OCI-LY7 (cell line): ENCODE data around the gene GREB1. TPM values are rescaled to one million over a fixed set of nuclear protein-coding genes. Genes with fewer than 3 reads are reported as not detected.

ENCODE experiments used
- BruUV-seq: library from RNA; stranded (reverse); fragments of 400-500 nt; replicated peaks from 2 replicates; lab custom pipeline; 2021; lab: Mats Ljungman, UMichigan
- CTCF ChIA-PET: fragments of 300-600 bp; sonication (Branson Sonifier 250); formaldehyde crosslinking; loops from one replicate; lab custom pipeline; 2022; ENCODE audit warnings: antibody characterized with exemption; ENCODE audit not compliant: unreplicated experiment; lab: Charles Lee
- POLR2A ChIA-PET: fragments of 300-600 bp; sonication (Branson Sonifier 250); formaldehyde crosslinking; loops from one replicate; lab custom pipeline; 2022; ENCODE audit warnings: antibody characterized with exemption; lab: Charles Lee
- DNase-seq: peaks from one replicate; pipeline ENCODE4 v3.0.0-alpha.2; 2015; ENCODE audit warnings: low spot score
- H2AFZ ChIP-seq: fragments of 200-600 bp; sonication (generic), shearing (Covaris generic); 2 replicates; pipeline ENCODE4 v1.6.1; 2014; ENCODE audit warnings: mild to moderate bottlenecking, antibody characterized with exemption, low read length, moderate library complexity
- H3K27ac ChIP-seq: fragments of 200-600 bp; sonication (generic); 2 replicates; pipeline ENCODE4 v1.5.1; 2014; ENCODE audit warnings: mixed run types, low read depth, mild to moderate bottlenecking, moderate library complexity, low read length, inconsistent platforms; ENCODE audit not compliant: poor library complexity, severe bottlenecking
- H3K36me3 ChIP-seq: fragments of 200-600 bp; sonication (generic); 2 replicates; pipeline ENCODE4 v1.6.1; 2014; ENCODE audit warnings: mild to moderate bottlenecking, antibody characterized with exemption, low read length, moderate library complexity, mixed read lengths; ENCODE audit not compliant: insufficient read depth
- H3K4me1 ChIP-seq: fragments of 200-600 bp; sonication (generic); 2 replicates; pipeline ENCODE4 v1.5.1; 2014; ENCODE audit warnings: mild to moderate bottlenecking, low read length; ENCODE audit not compliant: insufficient read depth, poor library complexity, severe bottlenecking
- H3K4me2 ChIP-seq: fragments of 200-600 bp; sonication (generic); 2 replicates; pipeline ENCODE4 v1.6.1; 2014; ENCODE audit warnings: mild to moderate bottlenecking, low read length
- H3K4me3 ChIP-seq: fragments of 200-600 bp; sonication (generic); 2 replicates; pipeline ENCODE4 v1.5.1; 2014; ENCODE audit warnings: mild to moderate bottlenecking, low read depth, low read length; ENCODE audit not compliant: poor library complexity, severe bottlenecking
- H3K79me2 ChIP-seq: fragments of 200-600 bp; sonication (generic); 2 replicates; pipeline ENCODE4 v1.6.1; 2016; ENCODE audit warnings: low read depth, mild to moderate bottlenecking, low read length, moderate library complexity, mixed read lengths; ENCODE audit not compliant: insufficient read depth
- H3K9me2 ChIP-seq: fragments of 200-600 bp; sonication (generic); 2 replicates; pipeline ENCODE4 v1.6.1; 2016; ENCODE audit warnings: mild to moderate bottlenecking, low read length, mixed read lengths; ENCODE audit not compliant: insufficient read depth
- H3K9me3 ChIP-seq: fragments of 200-600 bp; sonication (generic); 2 replicates; pipeline ENCODE4 v1.6.1; 2014; ENCODE audit warnings: mild to moderate bottlenecking, mixed run types, low read length, mixed read lengths
- H4K20me1 ChIP-seq: fragments of 200-600 bp; sonication (generic); 2 replicates; pipeline ENCODE4 v1.6.1; 2014; ENCODE audit warnings: mild to moderate bottlenecking, antibody characterized with exemption, low read length, moderate library complexity, mixed read lengths; ENCODE audit not compliant: insufficient read depth
- EZH2phosphoT487 ChIP-seq: fragments of 200-600 bp; sonication (generic); IDR thresholded peaks from 2 replicates; pipeline ENCODE4 v1.6.1; 2018; ENCODE audit warnings: low read depth, borderline replicate concordance, mild to moderate bottlenecking, mixed run types, antibody characterized with exemption, low read length, moderate library complexity, mixed read lengths
- intact Hi-C: fragments of 100-400 bp; cut with micrococcal nuclease; formaldehyde crosslinking; loops from one replicate; pipeline ENCODE4 v1.10.0; 2022; ENCODE audit not compliant: unreplicated experiment
- total RNA-seq, 2 experiments: library from RNA; depleted of rRNA in 1 of 2; stranded (reverse); fragments of >200 nt in 1 of 2; shearing (Covaris generic) in 1 of 2; gene quantifications; 2 replicates each; pipeline ENCODE4 v1.2.3, GENCODE V29; 2014 to 2022
- TF ChIP-seq, protein P1 (sequence below): fragments of 200-600 bp; sonication (generic); conservative IDR thresholded peaks from 2 replicates; pipeline ENCODE4 v1.5.1; 2014; ENCODE audit warnings: mild to moderate bottlenecking, antibody characterized with exemption, low read length, moderate library complexity, mixed read lengths

The GREB1 gene
- total RNA-seq, 2 experiments from 2014 or later: 3.5 to 8.4 TPM

DNA sequence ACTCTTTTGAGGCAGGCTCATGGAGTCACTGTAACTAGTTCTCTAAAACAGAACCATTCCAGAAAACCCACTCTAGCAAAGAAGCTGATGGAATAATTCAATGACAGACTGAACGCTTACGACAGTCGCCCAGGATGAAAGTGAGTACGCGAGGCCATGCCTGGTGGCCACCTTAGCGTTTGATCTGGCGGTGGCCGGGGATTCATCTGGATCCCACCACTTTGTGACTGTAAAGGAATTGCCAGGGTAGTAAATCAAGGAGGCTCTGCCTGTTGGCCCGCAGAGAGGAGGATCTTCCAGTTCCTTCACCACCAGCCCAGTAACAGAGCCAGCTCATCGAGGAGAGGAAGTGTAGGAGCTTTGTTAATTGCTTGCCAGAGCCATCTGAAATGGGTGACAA, 34.6 kb downstream of the GREB1 start:
- no peaks in the 10 kb centered on the region for H4K20me1 ChIP-seq
- H2AFZ ChIP-seq: no peak overlapping the region
- H3K36me3 ChIP-seq: no peaks in the 10 kb centered on the region
- POLR2A ChIA-PET: no interaction called here
- H3K27ac ChIP-seq: no peak overlapping the region
- H3K9me3 ChIP-seq: no peaks in the 10 kb centered on the region
- no peak for TF ChIP-seq EZH2phosphoT487
- TF ChIP-seq, protein P1, sequence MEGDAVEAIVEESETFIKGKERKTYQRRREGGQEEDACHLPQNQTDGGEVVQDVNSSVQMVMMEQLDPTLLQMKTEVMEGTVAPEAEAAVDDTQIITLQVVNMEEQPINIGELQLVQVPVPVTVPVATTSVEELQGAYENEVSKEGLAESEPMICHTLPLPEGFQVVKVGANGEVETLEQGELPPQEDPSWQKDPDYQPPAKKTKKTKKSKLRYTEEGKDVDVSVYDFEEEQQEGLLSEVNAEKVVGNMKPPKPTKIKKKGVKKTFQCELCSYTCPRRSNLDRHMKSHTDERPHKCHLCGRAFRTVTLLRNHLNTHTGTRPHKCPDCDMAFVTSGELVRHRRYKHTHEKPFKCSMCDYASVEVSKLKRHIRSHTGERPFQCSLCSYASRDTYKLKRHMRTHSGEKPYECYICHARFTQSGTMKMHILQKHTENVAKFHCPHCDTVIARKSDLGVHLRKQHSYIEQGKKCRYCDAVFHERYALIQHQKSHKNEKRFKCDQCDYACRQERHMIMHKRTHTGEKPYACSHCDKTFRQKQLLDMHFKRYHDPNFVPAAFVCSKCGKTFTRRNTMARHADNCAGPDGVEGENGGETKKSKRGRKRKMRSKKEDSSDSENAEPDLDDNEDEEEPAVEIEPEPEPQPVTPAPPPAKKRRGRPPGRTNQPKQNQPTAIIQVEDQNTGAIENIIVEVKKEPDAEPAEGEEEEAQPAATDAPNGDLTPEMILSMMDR: no peak
- no peaks in the 10 kb centered on the region for H3K9me2 ChIP-seq
- intact Hi-C loops: no loop called here
- H3K4me2 ChIP-seq: no peak overlapping the region
- H3K4me1 ChIP-seq: no peaks in the 10 kb centered on the region
- DNase-seq: no peak
- CTCF ChIA-PET: no interaction called here
- H3K79me2 ChIP-seq: no peaks in the 10 kb centered on the region
- no TSS peak for BruUV-seq
- H3K4me3 ChIP-seq: no peak overlapping the region

DNA sequence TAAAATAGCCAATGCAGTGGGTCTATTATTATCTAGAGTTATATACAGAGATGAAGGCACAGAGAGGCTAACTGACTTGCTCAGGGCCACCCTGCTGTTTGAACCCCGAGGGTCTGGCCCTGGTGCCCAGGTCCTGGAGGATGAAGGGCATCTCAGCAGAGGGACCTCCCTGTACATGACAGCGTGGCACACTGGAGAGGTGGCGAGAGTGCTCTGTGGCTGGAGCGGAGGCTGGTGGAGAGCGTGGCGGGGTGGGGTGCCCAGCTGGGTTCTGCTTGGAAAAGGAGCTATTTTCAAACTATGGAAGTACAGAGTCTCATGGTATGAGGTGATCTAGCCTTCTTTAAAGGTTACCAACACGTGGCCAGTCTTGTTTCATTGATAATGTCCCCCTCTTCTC, 35.8 kb downstream of the GREB1 start:
- H3K4me3 ChIP-seq: no peak overlapping the region
- no TSS peak for BruUV-seq
- ChIA-PET CTCF (no interaction called here), POLR2A (interaction anchor here (0.7 kb wide), 1 partner anchor 12 kb away, joined by 3 read pairs; no protein-coding TSS in a partner anchor)
- no peak for TF ChIP-seq EZH2phosphoT487
- TF ChIP-seq, protein P1: no peak
- intact Hi-C loops: no loop called here
- no peak overlapping the region for H3K4me2 ChIP-seq
- H3K4me1 ChIP-seq: no peaks in the 10 kb centered on the region
- no peaks in the 10 kb centered on the region for H3K79me2 ChIP-seq
- H4K20me1 ChIP-seq: no peaks in the 10 kb centered on the region
- H3K27ac ChIP-seq: no peak overlapping the region
- no peak for DNase-seq
- H3K9me3 ChIP-seq: no peaks in the 10 kb centered on the region
- H3K9me2 ChIP-seq: no peaks in the 10 kb centered on the region
- no peak overlapping the region for H2AFZ ChIP-seq
- H3K36me3 ChIP-seq: no peaks in the 10 kb centered on the region

DNA sequence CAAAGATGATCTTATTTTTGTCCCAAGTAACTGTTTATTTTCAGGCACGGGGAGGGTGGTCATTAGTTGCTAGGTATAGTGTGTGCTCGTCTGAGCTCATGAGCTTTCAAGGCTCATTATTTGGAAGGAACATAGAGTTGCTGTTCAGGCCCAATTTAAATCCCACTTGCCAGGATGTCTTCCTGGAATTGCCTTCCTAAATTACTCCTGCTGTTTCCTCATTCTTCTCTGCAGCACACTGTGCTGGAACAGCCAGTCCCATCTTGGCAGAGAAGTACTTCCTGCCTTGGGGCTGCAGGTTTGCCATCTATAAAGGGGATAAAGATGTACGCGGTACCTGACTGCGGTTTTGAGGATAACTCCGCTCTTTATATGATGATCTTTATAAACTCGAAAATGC, 37.3 kb downstream of the GREB1 start:
- no TSS peak for BruUV-seq

More for the DNA sequence above, 37.3 kb downstream of the GREB1 start:
- H3K79me2 ChIP-seq: no peaks in the 10 kb centered on the region
- ChIA-PET POLR2A (no interaction called here), CTCF (no interaction called here)
- intact Hi-C loops: no loop called here
- TF ChIP-seq, protein P1: no peak
- TF ChIP-seq EZH2phosphoT487: no peak
- H3K4me1 ChIP-seq: no peaks in the 10 kb centered on the region
- H3K9me3 ChIP-seq: no peaks in the 10 kb centered on the region
- no peaks in the 10 kb centered on the region for H3K9me2 ChIP-seq
- no peaks in the 10 kb centered on the region for H4K20me1 ChIP-seq
- no peak overlapping the region for H3K4me2 ChIP-seq
- H3K27ac ChIP-seq: no peak overlapping the region
- H3K36me3 ChIP-seq: no peaks in the 10 kb centered on the region
- H2AFZ ChIP-seq: no peak overlapping the region
- no peak overlapping the region for H3K4me3 ChIP-seq
- DNase-seq: no peak
